SU-DHL-6 (cell line): ENCODE data around the gene NCEH1.

Experiments used
- CTCF ChIP-seq: fragments of 200-600 bp; sonication (generic); IDR thresholded peaks from one replicate; pipeline ENCODE4 v1.5.1; 2017; ENCODE audit warnings: antibody characterized with exemption, mild to moderate bottlenecking, low read length, moderate library complexity; ENCODE audit not compliant: insufficient read depth, poor library complexity, severe bottlenecking
- EZH2phosphoT487 ChIP-seq: fragments of 200-600 bp; sonication (generic), shearing (Covaris generic); conservative IDR thresholded peaks from 2 replicates; pipeline ENCODE4 v1.6.1; 2018; ENCODE audit warnings: mild to moderate bottlenecking, antibody characterized with exemption, low read length, moderate library complexity, mixed read lengths

GRCh38 chr3:172656602-172657001 is 54.3 kb downstream of the NCEH1 start:
- TF ChIP-seq CTCF (no peak), EZH2phosphoT487 (no peak)
